Heart left ventricle (tissue), 13 donors: ENCODE data around the gene PRG2.

Source experiments
- POLR2A ChIP-seq, 2 donors: fragments of 450-650 bp; IDR thresholded peaks; one replicate each; pipeline ENCODE4 v1.6.1; 2017; ENCODE audit warnings: antibody characterized with exemption in 2 of 2, mild to moderate bottlenecking in 2 of 2, moderate library complexity in 2 of 2
- TF ChIP-seq, protein P1 (sequence below), 12 donors: fragments of 200-600 bp; sonication (generic) in 4 of 12; IDR thresholded peaks; one replicate each; pipeline versions ENCODE4 v1.5.0 to v1.8.0; 2018 to 2022; ENCODE audit warnings: antibody characterized with exemption in 12 of 12, mild to moderate bottlenecking in 5 of 12
- donor health status: ischemic (EF 13 %, LVEDD 7.1; RV severe dilation, severe dysfunction).
- donor health status: DM: no; HTN: yes; CAD: no.
- donor health status: DM: no; HTN: no; CAD: no.
- donor health status: ischemic (EF 25% LVEDD 6.9; RV normal size, moderate dysfunction).
- donor health status: ischemic (EF 25% LVEDD 5.7; RV mildly dilated, moderate dysfunction).
- donor health status: ischemic (EF 35%, LVEDD 5.7; RV mildly dilated, moderate dysfunction).
- donor health status: nonischemic (EF 11% LVEDD 7.7; RV severe dilation, severe dysfunction).
- donor health status: DM: yes; HTN: yes; CAD: no.
- donor health status: PGD.
- donor health status: ischemic (EF 29% LVEDD 5.4; RV normal size, mild dysfunction).
- donor health status: nonischemic (EF 23%, LVEDD 6.1; RV moderate dilation, normal function).

DNA sequence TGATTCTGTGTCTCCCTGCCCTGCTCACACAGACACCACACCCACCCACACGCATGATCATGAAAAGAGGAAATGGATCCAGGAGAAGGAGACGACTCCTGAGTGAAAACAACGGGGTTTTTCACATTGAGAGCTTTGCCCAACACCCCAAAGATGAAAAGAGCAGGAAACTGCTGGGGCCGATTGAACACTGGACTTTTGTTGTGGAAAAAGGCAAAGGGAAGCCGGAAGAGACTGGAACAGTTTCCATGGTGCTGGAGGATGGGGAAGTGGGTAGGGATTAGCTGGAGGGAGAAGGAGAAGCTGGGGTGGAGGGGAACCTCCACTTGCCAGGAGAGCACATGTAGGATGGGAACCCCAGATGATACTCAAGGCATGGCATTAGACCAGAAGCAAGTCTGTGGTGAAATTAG lies 41.7 kb upstream of the PRG2 start:
- no peak for TF ChIP-seq POLR2A (IDR thresholded peaks at IDR 0.05)
- TF ChIP-seq, protein P1, sequence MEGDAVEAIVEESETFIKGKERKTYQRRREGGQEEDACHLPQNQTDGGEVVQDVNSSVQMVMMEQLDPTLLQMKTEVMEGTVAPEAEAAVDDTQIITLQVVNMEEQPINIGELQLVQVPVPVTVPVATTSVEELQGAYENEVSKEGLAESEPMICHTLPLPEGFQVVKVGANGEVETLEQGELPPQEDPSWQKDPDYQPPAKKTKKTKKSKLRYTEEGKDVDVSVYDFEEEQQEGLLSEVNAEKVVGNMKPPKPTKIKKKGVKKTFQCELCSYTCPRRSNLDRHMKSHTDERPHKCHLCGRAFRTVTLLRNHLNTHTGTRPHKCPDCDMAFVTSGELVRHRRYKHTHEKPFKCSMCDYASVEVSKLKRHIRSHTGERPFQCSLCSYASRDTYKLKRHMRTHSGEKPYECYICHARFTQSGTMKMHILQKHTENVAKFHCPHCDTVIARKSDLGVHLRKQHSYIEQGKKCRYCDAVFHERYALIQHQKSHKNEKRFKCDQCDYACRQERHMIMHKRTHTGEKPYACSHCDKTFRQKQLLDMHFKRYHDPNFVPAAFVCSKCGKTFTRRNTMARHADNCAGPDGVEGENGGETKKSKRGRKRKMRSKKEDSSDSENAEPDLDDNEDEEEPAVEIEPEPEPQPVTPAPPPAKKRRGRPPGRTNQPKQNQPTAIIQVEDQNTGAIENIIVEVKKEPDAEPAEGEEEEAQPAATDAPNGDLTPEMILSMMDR (IDR thresholded peaks at IDR 0.05) = no peak
